Prostate gland (tissue), 2 donors: ENCODE data around the gene KCNQ1.
A peak's percentile ranks its signal among the peaks of the same experiment; 100 is the strongest.

Experiments used
- POLR2A ChIP-seq: fragments of 450-650 bp; IDR thresholded peaks from one replicate; pipeline ENCODE4 v1.6.1; 2016; ENCODE audit warnings: antibody characterized with exemption, mild to moderate bottlenecking
- POLR2AphosphoS5 ChIP-seq: sonication (generic); formaldehyde crosslinking; IDR thresholded peaks from one replicate; pipeline ENCODE4 v1.6.1; 2017; ENCODE audit warnings: antibody characterized with exemption
- TF ChIP-seq, protein P1 (sequence below), 4 experiments: fragments of 200-600 bp in 2 of 4; fragments of 450-650 bp in 2 of 4; sonication (generic) in 2 of 4; IDR thresholded peaks; 1 replicate in 3 of 4; 2 replicates in 1 of 4; pipeline ENCODE4 v1.5.1; 2016 to 2019; ENCODE audit warnings: antibody characterized with exemption in 4 of 4, mild to moderate bottlenecking in 2 of 4, moderate library complexity in 2 of 4

GRCh38 chr11:2803186-2804091 lies 358.6 kb downstream of the KCNQ1 start:
- TF ChIP-seq, protein P1, sequence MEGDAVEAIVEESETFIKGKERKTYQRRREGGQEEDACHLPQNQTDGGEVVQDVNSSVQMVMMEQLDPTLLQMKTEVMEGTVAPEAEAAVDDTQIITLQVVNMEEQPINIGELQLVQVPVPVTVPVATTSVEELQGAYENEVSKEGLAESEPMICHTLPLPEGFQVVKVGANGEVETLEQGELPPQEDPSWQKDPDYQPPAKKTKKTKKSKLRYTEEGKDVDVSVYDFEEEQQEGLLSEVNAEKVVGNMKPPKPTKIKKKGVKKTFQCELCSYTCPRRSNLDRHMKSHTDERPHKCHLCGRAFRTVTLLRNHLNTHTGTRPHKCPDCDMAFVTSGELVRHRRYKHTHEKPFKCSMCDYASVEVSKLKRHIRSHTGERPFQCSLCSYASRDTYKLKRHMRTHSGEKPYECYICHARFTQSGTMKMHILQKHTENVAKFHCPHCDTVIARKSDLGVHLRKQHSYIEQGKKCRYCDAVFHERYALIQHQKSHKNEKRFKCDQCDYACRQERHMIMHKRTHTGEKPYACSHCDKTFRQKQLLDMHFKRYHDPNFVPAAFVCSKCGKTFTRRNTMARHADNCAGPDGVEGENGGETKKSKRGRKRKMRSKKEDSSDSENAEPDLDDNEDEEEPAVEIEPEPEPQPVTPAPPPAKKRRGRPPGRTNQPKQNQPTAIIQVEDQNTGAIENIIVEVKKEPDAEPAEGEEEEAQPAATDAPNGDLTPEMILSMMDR (IDR thresholded peaks at IDR 0.05), result no peak
- TF ChIP-seq POLR2AphosphoS5 (peak; percentile 6), POLR2A (no peak)
